SK-N-SH (cell line): ENCODE results near the gene NCDN. TPM values are rescaled to one million over a fixed set of nuclear protein-coding genes. Genes with fewer than 3 reads are reported as not detected.

Experiments
- CTCF ChIA-PET: fragments of 300-600, 350-600 bp; formaldehyde crosslinking; extraction: SDS; loops from one replicate; lab custom pipeline; 2021; lab: Yijun Ruan, JAX
- POLR2A ChIA-PET: fragments of 350-600 bp; sonication (Branson Sonifier 250); formaldehyde crosslinking; extraction: SDS; loops from one replicate; lab custom pipeline; 2020; ENCODE audit warnings: antibody characterized with exemption, inconsistent platforms; lab: Yijun Ruan, JAX
- DNase-seq: peaks from one replicate; pipeline ENCODE4 v3.0.0; 2012
- H2AFZ ChIP-seq: fragments of 200-600 bp; sonication (generic); 2 replicates; pipeline ENCODE4 v1.8.1; 2016; ENCODE audit warnings: antibody characterized with exemption, mild to moderate bottlenecking, low read depth
- H3F3A ChIP-seq: fragments of 200-600 bp; sonication (generic); replicated peaks from 2 replicates; pipeline ENCODE3; 2016; ENCODE audit warnings: antibody characterized with exemption, mild to moderate bottlenecking; ENCODE audit not compliant: insufficient read depth
- H3K27ac ChIP-seq, 2 experiments: fragments of 200-500 bp in 1 of 2; fragments of 200-600 bp in 1 of 2; sonication (Bioruptor generic) in 1 of 2; sonication (generic), shearing (Covaris generic) in 1 of 2; 2 replicates each; pipeline versions ENCODE4 v1.5.1 to v1.6.1; 2014 to 2016; ENCODE audit warnings: low read depth in 2 of 2, inconsistent platforms in 1 of 2, low read length in 1 of 2, mild to moderate bottlenecking in 1 of 2, mixed read lengths in 1 of 2
- H3K27me3 ChIP-seq: fragments of 200-600 bp; sonication (generic), shearing (Covaris generic); 2 replicates; pipeline ENCODE4 v1.6.1; 2016; ENCODE audit warnings: mixed run types; ENCODE audit not compliant: insufficient read depth
- H3K36me3 ChIP-seq, 2 experiments: fragments of 200-500 bp in 1 of 2; fragments of 200-600 bp in 1 of 2; sonication (Bioruptor generic) in 1 of 2; sonication (generic) in 1 of 2; replicated peaks in 1 of 2; 2 replicates each; pipeline versions ENCODE3 to v1.5.1; 2014 to 2016; ENCODE audit warnings: low read length in 1 of 2, mild to moderate bottlenecking in 1 of 2; ENCODE audit not compliant: insufficient read depth in 2 of 2, control insufficient read depth in 1 of 2
- H3K4me1 ChIP-seq, 2 experiments: fragments of 200-500 bp in 1 of 2; fragments of 200-600 bp in 1 of 2; sonication (Bioruptor generic) in 1 of 2; sonication (generic), shearing (Covaris generic) in 1 of 2; 2 replicates each; pipeline versions ENCODE4 v1.5.1 to v1.6.1; 2014 to 2016; ENCODE audit warnings: low read depth in 1 of 2, low read length in 1 of 2, mixed run types in 1 of 2; ENCODE audit not compliant: insufficient read depth in 2 of 2, control insufficient read depth in 1 of 2
- H3K4me2 ChIP-seq: fragments of 200-600 bp; sonication (generic), shearing (Covaris generic); 2 replicates; pipeline ENCODE4 v1.6.1; 2017; ENCODE audit warnings: mixed run types
- H3K4me3 ChIP-seq, 2 experiments: fragments of 200-500 bp in 1 of 2; fragments of 200-600 bp in 1 of 2; sonication (Bioruptor generic) in 1 of 2; sonication (generic), shearing (Covaris generic) in 1 of 2; 2 replicates each; pipeline versions ENCODE4 v1.5.1 to v1.8.1; 2014 to 2016; ENCODE audit warnings: low read depth in 2 of 2, inconsistent platforms in 1 of 2, low read length in 1 of 2, mild to moderate bottlenecking in 1 of 2, mixed read lengths in 1 of 2, moderate library complexity in 1 of 2
- H3K79me2 ChIP-seq: fragments of 200-600 bp; sonication (generic); 2 replicates; pipeline ENCODE4 v1.8.1; 2017; ENCODE audit warnings: mild to moderate bottlenecking; ENCODE audit not compliant: insufficient read depth
- H3K9ac ChIP-seq: fragments of 200-600 bp; sonication (generic); 2 replicates; pipeline ENCODE4 v1.6.1; 2017; ENCODE audit warnings: mixed run types
- H3K9me2 ChIP-seq: fragments of 200-600 bp; sonication (generic); 2 replicates; pipeline ENCODE4 v1.6.1; 2017; ENCODE audit warnings: mixed run types
- H3K9me3 ChIP-seq: fragments of 200-600 bp; sonication (generic); 2 replicates; pipeline ENCODE4 v1.6.1; 2017; ENCODE audit warnings: mixed run types, mild to moderate bottlenecking, moderate library complexity
- H4K20me1 ChIP-seq: fragments of 200-600 bp; sonication (generic); 2 replicates; pipeline ENCODE4 v1.6.1; 2017; ENCODE audit warnings: mild to moderate bottlenecking, mixed run types; ENCODE audit not compliant: insufficient read depth
- CHD2 ChIP-seq: fragments of 150-350 bp; IDR thresholded peaks from 2 replicates; pipeline ENCODE4 v1.6.1; 2018; ENCODE audit warnings: low read length; ENCODE audit not compliant: partially characterized antibody
- CTCF ChIP-seq: fragments of 200-600 bp; sonication (generic); IDR thresholded peaks from 2 replicates; pipeline ENCODE4 v1.6.1; 2017; ENCODE audit warnings: antibody characterized with exemption, mild to moderate bottlenecking, moderate library complexity
- GATA2 ChIP-seq: sonication (generic); formaldehyde crosslinking; IDR thresholded peaks from 2 replicates; pipeline ENCODE4 v1.5.0; 2020; ENCODE audit warnings: mild to moderate bottlenecking, missing genetic modification reagents
- JUND ChIP-seq: IDR thresholded peaks from 2 replicates; pipeline ENCODE4 v1.4.0; 2012
- MAX ChIP-seq: IDR thresholded peaks from 2 replicates; pipeline ENCODE4 v1.4.0; 2012; ENCODE audit warnings: low read depth
- NFIC ChIP-seq: IDR thresholded peaks from 2 replicates; pipeline ENCODE4 v1.4.0; 2012; ENCODE audit warnings: borderline replicate concordance
- PBX3 ChIP-seq: IDR thresholded peaks from 2 replicates; pipeline ENCODE4; 2012
- RAD21 ChIP-seq: IDR thresholded peaks from 2 replicates; pipeline ENCODE4 v1.6.1; 2012; ENCODE audit warnings: mild to moderate bottlenecking, low read length
- RCOR1 ChIP-seq: fragments of 150-350 bp; IDR thresholded peaks from 2 replicates; pipeline ENCODE4 v1.6.1; 2017; ENCODE audit warnings: antibody characterized with exemption, low read length
- WGBS: methylation state at CpG from one replicate; pipeline ENCODE4 v1.1.6; 2017; ENCODE audit warnings: low lambda C conversion rate; 5-methylcytosine and 5-hydroxymethylcytosine counted together
- polyA plus RNA-seq, 3 experiments: library from polyadenylated mRNA; depleted of rRNA; stranded (reverse); fragments of >200 nt; gene quantifications; 2 replicates each; pipeline ENCODE4 v1.2.3, GENCODE V29; 2012

The NCDN gene
- polyA plus RNA-seq, 1 of the 3 experiments (the other 2 are of a cell fraction): 38.3 TPM

GRCh38 chr1:35557118-35557610, 435 bp upstream of the NCDN start, which contains the start of gene KIAA0319L (continued):
- TF ChIP-seq MAX: 0 out of 2 replicates have a peak, but pooled peaks have one; percentile 19
- no peak for TF ChIP-seq GATA2 (CRISPR knock-in tag)
- TF ChIP-seq NFIC: no peak
- TF ChIP-seq CTCF: no peak
- TF ChIP-seq JUND: no peak
- TF ChIP-seq RCOR1: no peak
- TF ChIP-seq RAD21: no peak
- no peak for TF ChIP-seq PBX3
- no peak for TF ChIP-seq CHD2

- H3K9ac ChIP-seq: peak overlapping the region; percentile 84
- no peaks in the 10 kb centered on the region for H3K9me3 ChIP-seq
- 36% methylated on average over 21 of the region's 26 CpGs for WGBS
- CTCF ChIA-PET: interaction anchor here (3.7 to 8.2 kb wide), 3 partner anchors 10 to 168 kb away, joined by 17 to 81 read pairs (median 20); no protein-coding TSS in a partner anchor
- TF ChIP-seq RAD21: peak; percentile 11; the same call in 1 of the 2 replicates
- TF ChIP-seq CHD2: no peak
- H2AFZ ChIP-seq: no peak overlapping the region; the same call in 1 of the 2 replicates
- H3K27me3 ChIP-seq: no peaks in the 10 kb centered on the region
- H3F3A ChIP-seq: peaks cover 12% of the 10 kb centered on the region
- peaks cover 44% of the 10 kb centered on the region for H3K79me2 ChIP-seq
- POLR2A ChIA-PET: interaction anchor here (0.7 to 0.8 kb wide), 2 partner anchors 10 to 149 kb away, joined by 3 read pairs; no protein-coding TSS in a partner anchor
- H4K20me1 ChIP-seq: peaks cover 6% of the 10 kb centered on the region; the same call in 1 of the 2 replicates
- peak overlapping the region; percentile 88 to 89 for H3K4me3 ChIP-seq
- H3K36me3 ChIP-seq: peaks cover 5 to 31% of the 10 kb centered on the region in 2 experiments
- H3K27ac ChIP-seq: peak overlapping the region; percentile 86 to 91; a peak in 3 of 4 replicates
- peaks cover 4 to 38% of the 10 kb centered on the region in 2 experiments; a peak in 3 of 4 replicates for H3K4me1 ChIP-seq
- no peaks in the 10 kb centered on the region for H3K9me2 ChIP-seq
- peak overlapping the region; percentile 74 for H3K4me2 ChIP-seq
- DNase-seq: peak; percentile 82
Measured at GRCh38 chr1:35558374-35559316, 1.0 kb downstream of the NCDN start.
